ENCODE data around the gene HCCS. TPM values are rescaled to one million over a fixed set of nuclear protein-coding genes. Genes with fewer than 3 reads are reported as not detected.

HCCS gene
- total RNA-seq, 1 experiment from 2014 or later = 32.7 TPM

- Histone ChIP-seq H3K4me3 (ENCODE audit: low read depth in 2 of 2, low read length in 2 of 2) (no peak overlapping the region), H3K27me3 (ENCODE audit: control insufficient read depth, insufficient read depth, low read length) (no peaks in the 10 kb centered on the region), H3K4me1 (ENCODE audit: control insufficient read depth, insufficient read depth, low read length) (no peaks in the 10 kb centered on the region), H3K9me3 (ENCODE audit: control insufficient read depth, insufficient read depth, low read depth, low read length) (no peaks in the 10 kb centered on the region), H3K27ac (ENCODE audit: low read length) (no peak overlapping the region), H3K36me3 (ENCODE audit: control insufficient read depth, insufficient read depth, low read length) (no peaks in the 10 kb centered on the region)
- TF ChIP-seq REST (IDR thresholded peaks at IDR 0.05; ENCODE audit: insufficient read depth in 1 of 2, low read depth in 2 of 2, low read length in 1 of 2) (no peak), SIN3A (IDR thresholded peaks at IDR 0.05; ENCODE audit: borderline replicate concordance, insufficient read depth, low read depth, low read length) (no peak), CTCF (IDR thresholded peaks at IDR 0.05) (no peak), POLR2AphosphoS5 (IDR thresholded peaks at IDR 0.05; ENCODE audit: low read depth, low read length) (no peak), TCF7L2 (IDR thresholded peaks at IDR 0.05; ENCODE audit: low read depth, low read length) (no peak)
- BruUV-seq (replicated peaks) = no TSS peak
- ChIA-PET CTCF (no interaction called here), POLR2A (interaction anchor here (0.6 kb wide), 1 partner anchor 19 kb away, joined by 3 read pairs; no protein-coding TSS in a partner anchor)
- in situ Hi-C loops (cut with HindIII; ENCODE audit: low pct_unique_long_range_greater_than_20kb, low sequenced_read_pairs) (no loop called here), intact Hi-C loops (cut with micrococcal nuclease; ENCODE audit: unreplicated experiment) (no loop called here)
- ATAC-seq = no peak
- DNase-seq (ENCODE audit: low read depth, low spot score) = no peak
Observed at GRCh38 chrX:11129534-11130105, 18.5 kb downstream of the HCCS start.

- in situ Hi-C loops (cut with HindIII; ENCODE audit: low pct_unique_long_range_greater_than_20kb, low sequenced_read_pairs) = no loop called here
- no peak overlapping the region for H3K27ac ChIP-seq (ENCODE audit: low read length)
- no peaks in the 10 kb centered on the region for H3K4me1 ChIP-seq (ENCODE audit: control insufficient read depth, insufficient read depth, low read length)
- H3K9me3 ChIP-seq (ENCODE audit: control insufficient read depth, insufficient read depth, low read depth, low read length) = no peaks in the 10 kb centered on the region
- DNase-seq (ENCODE audit: low read depth, low spot score) = no peak
- no peak for ATAC-seq
- intact Hi-C loops (cut with micrococcal nuclease; ENCODE audit: unreplicated experiment) = no loop called here
- H3K27me3 ChIP-seq (ENCODE audit: control insufficient read depth, insufficient read depth, low read length) = no peaks in the 10 kb centered on the region
- TF ChIP-seq TCF7L2 (IDR thresholded peaks at IDR 0.05; ENCODE audit: low read depth, low read length) (no peak), CTCF (IDR thresholded peaks at IDR 0.05) (no peak), SIN3A (IDR thresholded peaks at IDR 0.05; ENCODE audit: borderline replicate concordance, insufficient read depth, low read depth, low read length) (no peak), POLR2AphosphoS5 (IDR thresholded peaks at IDR 0.05; ENCODE audit: low read depth, low read length) (no peak), REST (IDR thresholded peaks at IDR 0.05; ENCODE audit: insufficient read depth in 1 of 2, low read depth in 2 of 2, low read length in 1 of 2) (no peak)
- H3K4me3 ChIP-seq (ENCODE audit: low read depth in 2 of 2, low read length in 2 of 2) = no peak overlapping the region
- no peaks in the 10 kb centered on the region for H3K36me3 ChIP-seq (ENCODE audit: control insufficient read depth, insufficient read depth, low read length)
- ChIA-PET CTCF (no interaction called here), POLR2A (interaction anchor here (0.6 kb wide), 1 partner anchor 19 kb away, joined by 3 read pairs; no protein-coding TSS in a partner anchor)
- no TSS peak for BruUV-seq (replicated peaks)
Observed at GRCh38 chrX:11130136-11130535, 19.0 kb downstream of the HCCS start.

All from Panc1 (cell line).